Esophagus (tissue), 2 donors: ENCODE results near the gene NFYB. TPM values are rescaled to one million over a fixed set of nuclear protein-coding genes. Genes with fewer than 3 reads are reported as not detected.

Experiments used
- H3K27ac ChIP-seq, 2 donors: one replicate each; pipeline ENCODE4 v1.5.1; 2013; ENCODE audit warnings: low read depth in 2 of 2, mild to moderate bottlenecking in 2 of 2, inconsistent platforms in 1 of 2, low read length in 1 of 2, moderate library complexity in 1 of 2
- H3K27me3 ChIP-seq, 2 donors: one replicate each; pipeline ENCODE4 v1.6.1; 2013; ENCODE audit warnings: low read length in 2 of 2, control low read depth in 1 of 2, mild to moderate bottlenecking in 1 of 2; ENCODE audit not compliant: insufficient read depth in 2 of 2, control insufficient read depth in 1 of 2
- H3K36me3 ChIP-seq, 2 donors: one replicate each; pipeline ENCODE4 v1.6.1; 2013; ENCODE audit warnings: low read length in 1 of 2; ENCODE audit not compliant: control insufficient read depth in 2 of 2, insufficient read depth in 2 of 2
- H3K4me1 ChIP-seq, 2 donors: one replicate each; pipeline ENCODE4 v1.6.1; 2013; ENCODE audit warnings: low read length in 1 of 2; ENCODE audit not compliant: control insufficient read depth in 2 of 2, insufficient read depth in 2 of 2
- H3K4me3 ChIP-seq, 2 donors: one replicate each; pipeline ENCODE4 v1.5.1; 2013; ENCODE audit warnings: low read length in 2 of 2, mild to moderate bottlenecking in 2 of 2, low read depth in 1 of 2, moderate library complexity in 1 of 2
- H3K9me3 ChIP-seq, 2 donors: one replicate each; pipeline ENCODE4 v1.6.1; 2013; ENCODE audit warnings: mild to moderate bottlenecking in 2 of 2, low read depth in 1 of 2, low read length in 1 of 2, moderate library complexity in 1 of 2; ENCODE audit not compliant: control insufficient read depth in 2 of 2, insufficient read depth in 1 of 2
- WGBS, 2 donors: extraction: QIAGEN DNeasy Blood & Tissue Kit; methylation state at CpG; one replicate each; pipeline ENCODE4 v1.1.7; 2013; 5-methylcytosine and 5-hydroxymethylcytosine counted together
- polyA plus RNA-seq, 2 donors: library from polyadenylated mRNA; stranded (reverse); fragments of 200-250 nt; gene quantifications; one replicate each; pipeline ENCODE4 v1.2.3, GENCODE V29; 2013
- donor health status: healthy with polysubstance abuse.
- donor health status: Bipolar disorder and iron deficiency.

NFYB gene
- polyA plus RNA-seq, 2 donors = 11.5 to 13.1 TPM

DNA sequence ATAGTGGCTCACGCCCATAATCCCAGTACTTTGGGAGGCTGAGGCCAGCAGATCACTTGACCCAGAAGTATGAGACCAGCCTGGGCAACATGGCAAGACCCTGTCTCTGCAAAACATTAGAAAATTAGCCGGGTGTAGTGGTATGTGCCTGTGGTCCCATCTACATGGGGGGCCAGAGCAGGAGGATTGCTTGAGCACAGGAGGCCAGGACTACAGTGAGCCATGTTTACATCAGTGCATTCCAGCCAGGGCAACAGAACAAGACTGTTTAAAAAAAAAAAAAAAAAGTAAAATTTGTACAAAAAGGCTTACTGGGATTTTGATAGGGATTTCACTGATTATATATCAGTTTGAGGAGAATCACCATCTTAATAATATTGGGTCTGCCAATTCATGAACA lies 65.9 kb downstream of the NFYB start:
- H3K27me3 ChIP-seq = no peaks in the 10 kb centered on the region
- H3K4me1 ChIP-seq = no peaks in the 10 kb centered on the region
- WGBS, 2 donors = 92 to 94% methylated on average over 2 of the region's 2 CpGs
- no peak overlapping the region for H3K27ac ChIP-seq
- no peaks in the 10 kb centered on the region for H3K36me3 ChIP-seq
- no peak overlapping the region for H3K4me3 ChIP-seq
- no peaks in the 10 kb centered on the region for H3K9me3 ChIP-seq

Other genes with a start within 250 kb of the NFYB start
- 100 to 1,000 TPM; 192 to 208 TPM for gene HSP90B1, start 207.8 kb downstream of the NFYB start, polyA plus RNA-seq
- 10 to 100 TPM; 14.6 to 15.5 TPM for gene TDG, start 172.3 kb downstream of the NFYB start, polyA plus RNA-seq
- 1 to 10 TPM; 1.4 to 1.6 TPM for gene GLT8D2, start 88.0 kb downstream of the NFYB start, polyA plus RNA-seq
- 1 to 10 TPM; 6.8 to 6.9 TPM for gene HCFC2, start 73.7 kb downstream of the NFYB start, polyA plus RNA-seq
- gene TXNRD1, start 77.6 kb upstream of the NFYB start, polyA plus RNA-seq = 10 to 100 TPM in 1 of 2 donors, 1 to 10 TPM in 1; 8.8 to 20.0 TPM
- 1 to 10 TPM in 1 of 2 donors, under 1 TPM in 1; 0.74 to 1.0 TPM for gene EID3, start 165.5 kb upstream of the NFYB start, polyA plus RNA-seq